ENCODE data around the gene MICB. TPM values are rescaled to one million over a fixed set of nuclear protein-coding genes. Genes with fewer than 3 reads are reported as not detected.
A peak's percentile ranks its signal among the peaks of the same experiment; 100 is the strongest.

MICB gene
- total RNA-seq, 1 donor from 2014 or later: 3.7 TPM

GRCh38 chr6:31513456-31514165 is 15.7 kb downstream of the MICB start:
- no peak for TF ChIP-seq CTCF (IDR thresholded peaks at IDR 0.05; ENCODE audit: insufficient read depth, low read length, severe bottlenecking)
- H3K27me3 ChIP-seq (ENCODE audit: control insufficient read depth, insufficient read depth, low read length): no peaks in the 10 kb centered on the region
- FAIRE-seq (no peak), DNase-seq (ENCODE audit: low read depth) (no peak)
- no peaks in the 10 kb centered on the region for H3K36me3 ChIP-seq (ENCODE audit: control insufficient read depth, insufficient read depth, low read length)
- H3K4me3 ChIP-seq (ENCODE audit: low read depth, low read length): no peak overlapping the region

- DNase-seq (ENCODE audit: low read depth) (no peak), FAIRE-seq (no peak)
- H3K27me3 ChIP-seq (ENCODE audit: control insufficient read depth, insufficient read depth, low read length): no peaks in the 10 kb centered on the region
- H3K36me3 ChIP-seq (ENCODE audit: control insufficient read depth, insufficient read depth, low read length): no peaks in the 10 kb centered on the region
- TF ChIP-seq CTCF (IDR thresholded peaks at IDR 0.05; ENCODE audit: insufficient read depth, low read length, severe bottlenecking): no peak
- no peak overlapping the region for H3K4me3 ChIP-seq (ENCODE audit: low read depth, low read length)
Measured at GRCh38 chr6:31521835-31522234, 23.9 kb downstream of the MICB start.

GRCh38 chr6:31525553-31525931 is 27.6 kb downstream of the MICB start:
- Histone ChIP-seq H3K4me3 (ENCODE audit: low read depth, low read length) (no peak overlapping the region), H3K36me3 (ENCODE audit: control insufficient read depth, insufficient read depth, low read length) (peaks cover under 1% of the 10 kb centered on the region), H3K27me3 (ENCODE audit: control insufficient read depth, insufficient read depth, low read length) (no peaks in the 10 kb centered on the region)
- FAIRE-seq: no peak
- DNase-seq (ENCODE audit: low read depth): peak; percentile 17
- no peak for TF ChIP-seq CTCF (IDR thresholded peaks at IDR 0.05; ENCODE audit: insufficient read depth, low read length, severe bottlenecking)

- Histone ChIP-seq H3K27me3 (ENCODE audit: control insufficient read depth, insufficient read depth, low read length) (no peaks in the 10 kb centered on the region), H3K36me3 (ENCODE audit: control insufficient read depth, insufficient read depth, low read length) (peaks cover 5% of the 10 kb centered on the region), H3K4me3 (ENCODE audit: low read depth, low read length) (no peak overlapping the region)
- FAIRE-seq: no peak
- DNase-seq (ENCODE audit: low read depth): peak; percentile 43
- TF ChIP-seq CTCF (IDR thresholded peaks at IDR 0.05; ENCODE audit: insufficient read depth, low read length, severe bottlenecking): no peak
Measured at GRCh38 chr6:31525932-31526591, 28.1 kb downstream of the MICB start.

- Histone ChIP-seq H3K36me3 (ENCODE audit: control insufficient read depth, insufficient read depth, low read length) (peaks cover 18% of the 10 kb centered on the region), H3K4me3 (ENCODE audit: low read depth, low read length) (no peak overlapping the region), H3K27me3 (ENCODE audit: control insufficient read depth, insufficient read depth, low read length) (no peaks in the 10 kb centered on the region)
- DNase-seq (ENCODE audit: low read depth) (no peak), FAIRE-seq (no peak)
- TF ChIP-seq CTCF (IDR thresholded peaks at IDR 0.05; ENCODE audit: insufficient read depth, low read length, severe bottlenecking): no peak
Measured at GRCh38 chr6:31528307-31528777, 30.4 kb downstream of the MICB start.

Data from bronchial epithelial cell (primary cell).